Measurements from ENCODE around the gene LRBA.

- TF ChIP-seq, protein P1, sequence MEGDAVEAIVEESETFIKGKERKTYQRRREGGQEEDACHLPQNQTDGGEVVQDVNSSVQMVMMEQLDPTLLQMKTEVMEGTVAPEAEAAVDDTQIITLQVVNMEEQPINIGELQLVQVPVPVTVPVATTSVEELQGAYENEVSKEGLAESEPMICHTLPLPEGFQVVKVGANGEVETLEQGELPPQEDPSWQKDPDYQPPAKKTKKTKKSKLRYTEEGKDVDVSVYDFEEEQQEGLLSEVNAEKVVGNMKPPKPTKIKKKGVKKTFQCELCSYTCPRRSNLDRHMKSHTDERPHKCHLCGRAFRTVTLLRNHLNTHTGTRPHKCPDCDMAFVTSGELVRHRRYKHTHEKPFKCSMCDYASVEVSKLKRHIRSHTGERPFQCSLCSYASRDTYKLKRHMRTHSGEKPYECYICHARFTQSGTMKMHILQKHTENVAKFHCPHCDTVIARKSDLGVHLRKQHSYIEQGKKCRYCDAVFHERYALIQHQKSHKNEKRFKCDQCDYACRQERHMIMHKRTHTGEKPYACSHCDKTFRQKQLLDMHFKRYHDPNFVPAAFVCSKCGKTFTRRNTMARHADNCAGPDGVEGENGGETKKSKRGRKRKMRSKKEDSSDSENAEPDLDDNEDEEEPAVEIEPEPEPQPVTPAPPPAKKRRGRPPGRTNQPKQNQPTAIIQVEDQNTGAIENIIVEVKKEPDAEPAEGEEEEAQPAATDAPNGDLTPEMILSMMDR (IDR thresholded peaks at IDR 0.05; ENCODE audit: borderline replicate concordance, extremely low read depth, low read length, poor library complexity, severe bottlenecking), result no peak
- TF ChIP-seq EZH2 (IDR thresholded peaks at IDR 0.05; ENCODE audit: borderline replicate concordance, low read depth, low read length, severe bottlenecking), result no peak
Observed at GRCh38 chr4:150345207-150345744, 669.8 kb downstream of the LRBA start.
